HEK293 (cell line): Measurements from ENCODE around the gene CDIPT.

Experiments
- CTCF ChIA-PET: fragments of 350-600 bp; formaldehyde crosslinking; extraction: SDS; loops from one replicate; lab custom pipeline; 2021; ENCODE audit warnings: antibody characterized with exemption; lab: Yijun Ruan, JAX
- POLR2A ChIA-PET: fragments of 300-600 bp; formaldehyde crosslinking; extraction: SDS; loops from one replicate; lab custom pipeline; 2020; ENCODE audit warnings: antibody characterized with exemption, inconsistent platforms; lab: Yijun Ruan, JAX
- H3K27ac ChIP-seq: fragments of 200-500 bp; sonication (Bioruptor generic); 2 replicates; pipeline ENCODE4 v1.5.1; 2014; ENCODE audit warnings: low read depth, low read length, control low read depth, inconsistent platforms; ENCODE audit errors: extremely low read depth
- H3K36me3 ChIP-seq, 2 experiments: fragments of 200-500 bp in 1 of 2; sonication (Bioruptor generic) in 1 of 2; 1 replicate in 1 of 2; 2 replicates in 1 of 2; pipeline ENCODE4 v1.5.1; 2014 to 2017; ENCODE audit warnings: inconsistent platforms in 2 of 2, low read length in 2 of 2; ENCODE audit not compliant: control insufficient read depth in 2 of 2, insufficient read depth in 1 of 2
- H3K4me1 ChIP-seq: fragments of 200-500 bp; sonication (Bioruptor generic); 2 replicates; pipeline ENCODE4 v1.5.1; 2014; ENCODE audit warnings: mild to moderate bottlenecking, low read length, inconsistent platforms; ENCODE audit not compliant: control insufficient read depth, insufficient read depth
- H3K4me3 ChIP-seq: 2 replicates; pipeline ENCODE4 v1.5.1; 2011; ENCODE audit warnings: low read depth, mild to moderate bottlenecking, control low read depth, low read length, moderate library complexity
- H3K9me3 ChIP-seq: fragments of 200-500 bp; sonication (Bioruptor generic); 2 replicates; pipeline ENCODE4 v1.5.1; 2014; ENCODE audit warnings: low read depth, low read length, inconsistent platforms; ENCODE audit not compliant: control insufficient read depth, insufficient read depth
- KLF1 ChIP-seq: fragments of 450-650 bp; formaldehyde crosslinking; IDR thresholded peaks from 2 replicates; pipeline ENCODE4 v1.5.1; 2016; ENCODE audit warnings: missing biosample characterization, missing genetic modification characterization
- ZBTB20 ChIP-seq: fragments of 450-650 bp; formaldehyde crosslinking; IDR thresholded peaks from 2 replicates; pipeline ENCODE4 v1.5.1; 2016; ENCODE audit warnings: missing biosample characterization, missing genetic modification characterization
- ZBTB44 ChIP-seq: fragments of 450-650 bp; IDR thresholded peaks from 2 replicates; pipeline ENCODE4 v1.5.1; 2018; ENCODE audit warnings: missing biosample characterization, mild to moderate bottlenecking, missing genetic modification characterization
- ZBTB49 ChIP-seq: fragments of 450-650 bp; formaldehyde crosslinking; IDR thresholded peaks from 2 replicates; pipeline ENCODE4 v1.5.1; 2016; ENCODE audit warnings: missing biosample characterization, missing genetic modification characterization, low read depth
- ZBTB8A ChIP-seq: fragments of 450-650 bp; formaldehyde crosslinking; IDR thresholded peaks from 2 replicates; pipeline ENCODE4 v1.5.1; 2016; ENCODE audit warnings: missing biosample characterization, missing genetic modification characterization
- ZNF148 ChIP-seq: fragments of 450-650 bp; formaldehyde crosslinking; IDR thresholded peaks from 2 replicates; pipeline ENCODE4 v1.5.0; 2017; ENCODE audit warnings: missing biosample characterization, missing genetic modification characterization, borderline replicate concordance
- ZNF23 ChIP-seq: fragments of 450-650 bp; formaldehyde crosslinking; IDR thresholded peaks from 2 replicates; pipeline ENCODE4 v1.5.1; 2016; ENCODE audit warnings: missing biosample characterization, missing genetic modification characterization, borderline replicate concordance
- ZNF394 ChIP-seq: fragments of 450-650 bp; formaldehyde crosslinking; IDR thresholded peaks from 2 replicates; pipeline ENCODE4 v1.5.1; 2016; ENCODE audit warnings: missing biosample characterization, missing genetic modification characterization, mild to moderate bottlenecking, moderate library complexity, borderline replicate concordance
- ZNF416 ChIP-seq: fragments of 450-650 bp; formaldehyde crosslinking; IDR thresholded peaks from 2 replicates; pipeline ENCODE4 v1.5.1; 2016; ENCODE audit warnings: missing biosample characterization, missing genetic modification characterization
- ZNF521 ChIP-seq: fragments of 450-650 bp; formaldehyde crosslinking; IDR thresholded peaks from 2 replicates; pipeline ENCODE4 v1.5.1; 2017; ENCODE audit warnings: missing biosample characterization, mild to moderate bottlenecking, missing genetic modification characterization
- ZNF548 ChIP-seq: fragments of 450-650 bp; formaldehyde crosslinking; IDR thresholded peaks from 2 replicates; pipeline ENCODE4 v1.5.1; 2016; ENCODE audit warnings: missing biosample characterization, missing genetic modification characterization
- ZNF585B ChIP-seq: fragments of 450-650 bp; formaldehyde crosslinking; IDR thresholded peaks from 2 replicates; pipeline ENCODE4 v1.5.1; 2016; ENCODE audit warnings: missing biosample characterization, missing genetic modification characterization
- ZNF692 ChIP-seq: fragments of 450-650 bp; formaldehyde crosslinking; IDR thresholded peaks from 2 replicates; pipeline ENCODE4 v1.5.1; 2016; ENCODE audit warnings: missing biosample characterization, missing genetic modification characterization
- ZNF785 ChIP-seq: fragments of 450-650 bp; formaldehyde crosslinking; IDR thresholded peaks from 2 replicates; pipeline ENCODE4 v1.5.1; 2016; ENCODE audit warnings: missing biosample characterization, missing genetic modification characterization
- ZNF843 ChIP-seq: fragments of 450-650 bp; formaldehyde crosslinking; IDR thresholded peaks from 2 replicates; pipeline ENCODE4 v1.5.1; 2016; ENCODE audit warnings: missing biosample characterization, missing genetic modification characterization
- TF ChIP-seq, protein P1 (sequence below): fragments of 450-650 bp; formaldehyde crosslinking; IDR thresholded peaks from 2 replicates; pipeline ENCODE4 v1.5.1; 2016; ENCODE audit warnings: missing biosample characterization, missing genetic modification characterization
- TF ChIP-seq, protein P2 (sequence below): fragments of 450-650 bp; formaldehyde crosslinking; IDR thresholded peaks from 2 replicates; pipeline ENCODE4 v1.5.1; 2016; ENCODE audit warnings: missing biosample characterization, missing genetic modification characterization

Gene CDIPT

DNA sequence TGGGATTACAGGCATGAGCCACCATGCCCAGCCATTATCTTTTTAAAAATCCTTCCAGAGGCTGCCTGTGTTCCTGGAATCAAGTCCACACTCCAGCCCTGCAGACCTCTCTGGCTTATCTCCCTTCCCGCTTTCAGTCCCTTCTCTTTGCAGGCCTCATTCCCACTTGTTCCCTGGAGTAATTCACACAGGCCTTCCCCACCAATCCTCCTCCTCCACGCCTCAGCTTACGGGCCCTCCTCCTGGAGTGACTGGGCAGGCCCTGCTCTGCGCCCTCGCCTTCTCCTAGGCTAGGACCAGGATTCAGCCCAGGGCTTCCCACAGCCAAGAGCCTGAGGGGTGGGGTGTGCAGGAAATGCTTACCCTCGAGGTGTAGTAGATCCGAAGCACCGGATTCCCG lies 2.8 kb downstream of the CDIPT start:
- Histone ChIP-seq H3K4me1 (no peaks in the 10 kb centered on the region), H3K9me3 (no peaks in the 10 kb centered on the region), H3K36me3 (peaks cover 4 to 37% of the 10 kb centered on the region in 2 experiments; a peak in 2 of 3 replicates), H3K27ac (no peak overlapping the region), H3K4me3 (no peak overlapping the region)
- TF ChIP-seq ZNF843 (tag by site-specific recombination) (no peak), ZNF148 (tag by site-specific recombination) (no peak), ZBTB49 (tag by site-specific recombination) (no peak), ZNF521 (no peak), ZNF548 (no peak), ZNF692 (tag by site-specific recombination) (no peak), ZNF416 (tag by site-specific recombination) (no peak), KLF1 (tag by site-specific recombination) (no peak), ZNF394 (tag by site-specific recombination) (no peak), ZBTB20 (tag by site-specific recombination) (no peak), ZNF585B (tag by site-specific recombination) (no peak), ZNF785 (tag by site-specific recombination) (no peak), ZBTB8A (tag by site-specific recombination) (no peak), ZNF23 (tag by site-specific recombination) (no peak), ZBTB44 (tag by site-specific recombination) (no peak)
- TF ChIP-seq, protein P1, sequence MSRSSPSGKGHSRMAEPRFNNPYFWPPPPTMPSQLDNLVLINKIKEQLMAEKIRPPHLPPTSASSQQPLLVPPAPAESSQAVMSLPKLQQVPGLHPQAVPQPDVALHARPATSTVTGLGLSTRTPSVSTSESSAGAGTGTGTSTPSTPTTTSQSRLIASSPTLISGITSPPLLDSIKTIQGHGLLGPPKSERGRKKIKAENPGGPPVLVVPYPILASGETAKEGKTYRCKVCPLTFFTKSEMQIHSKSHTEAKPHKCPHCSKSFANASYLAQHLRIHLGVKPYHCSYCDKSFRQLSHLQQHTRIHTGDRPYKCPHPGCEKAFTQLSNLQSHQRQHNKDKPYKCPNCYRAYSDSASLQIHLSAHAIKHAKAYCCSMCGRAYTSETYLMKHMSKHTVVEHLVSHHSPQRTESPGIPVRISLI: no peak
- TF ChIP-seq, protein P2, sequence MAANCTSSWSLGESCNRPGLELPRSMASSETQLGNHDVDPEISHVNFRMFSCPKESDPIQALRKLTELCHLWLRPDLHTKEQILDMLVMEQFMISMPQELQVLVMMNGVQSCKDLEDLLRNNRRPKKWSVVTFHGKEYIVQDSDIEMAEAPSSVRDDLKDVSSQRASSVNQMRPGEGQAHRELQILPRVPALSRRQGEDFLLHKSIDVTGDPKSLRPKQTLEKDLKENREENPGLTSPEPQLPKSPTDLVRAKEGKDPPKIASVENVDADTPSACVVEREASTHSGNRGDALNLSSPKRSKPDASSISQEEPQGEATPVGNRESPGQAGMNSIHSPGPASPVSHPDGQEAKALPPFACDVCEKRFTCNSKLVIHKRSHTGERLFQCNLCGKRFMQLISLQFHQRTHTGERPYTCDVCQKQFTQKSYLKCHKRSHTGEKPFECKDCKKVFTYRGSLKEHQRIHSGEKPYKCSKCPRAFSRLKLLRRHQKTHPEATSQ (tag by site-specific recombination): no peak
- CTCF ChIA-PET: interaction anchor here (0.6 to 6.4 kb wide), 2 partner anchors 11 to 56 kb away, joined by 3 to 58 read pairs; no protein-coding TSS in a partner anchor
- POLR2A ChIA-PET: interaction anchor here (0.9 kb wide), 1 partner anchor 135 kb away, joined by 3 read pairs; the partner anchor contains the start of genes HIRIP3 and INO80E
